H1 (cell line): ENCODE data around the gene COTL1.

Experiments used
- CEBPB ChIP-seq: IDR thresholded peaks from 2 replicates; pipeline ENCODE4 v1.6.1; 2012; ENCODE audit warnings: low read depth, low read length
- CREB1 ChIP-seq: IDR thresholded peaks from 2 replicates; pipeline ENCODE4 v1.6.1; 2012; ENCODE audit warnings: inconsistent platforms
- FOSL1 ChIP-seq: IDR thresholded peaks from 2 replicates; pipeline ENCODE4 v1.6.1; 2011; ENCODE audit warnings: mild to moderate bottlenecking, low read depth, low read length, moderate library complexity; ENCODE audit not compliant: insufficient read depth
- RAD21 ChIP-seq, 2 experiments: IDR thresholded peaks in 1 of 2; conservative IDR thresholded peaks in 1 of 2; 2 replicates each; pipeline ENCODE4 v1.6.1; 2011; ENCODE audit warnings: low read depth in 2 of 2, low read length in 2 of 2, improper control_type of control experiment in 1 of 2, inconsistent platforms in 1 of 2, mild to moderate bottlenecking in 1 of 2, moderate library complexity in 1 of 2
- SRF ChIP-seq: IDR thresholded peaks from 2 replicates; pipeline ENCODE4 v1.6.1; 2011; ENCODE audit warnings: mild to moderate bottlenecking, low read depth, low read length, moderate library complexity
- TF ChIP-seq, protein P1 (sequence below), 3 experiments: IDR thresholded peaks; 1 replicate in 2 of 3; 2 replicates in 1 of 3; pipeline versions ENCODE4 v1.5.1 to v1.6.1; 2011; ENCODE audit warnings: low read length in 3 of 3, mild to moderate bottlenecking in 3 of 3, inconsistent platforms in 2 of 3, low read depth in 1 of 3, moderate library complexity in 1 of 3; ENCODE audit not compliant: insufficient read depth in 1 of 3; ENCODE audit errors: control extremely low read depth in 1 of 3

DNA sequence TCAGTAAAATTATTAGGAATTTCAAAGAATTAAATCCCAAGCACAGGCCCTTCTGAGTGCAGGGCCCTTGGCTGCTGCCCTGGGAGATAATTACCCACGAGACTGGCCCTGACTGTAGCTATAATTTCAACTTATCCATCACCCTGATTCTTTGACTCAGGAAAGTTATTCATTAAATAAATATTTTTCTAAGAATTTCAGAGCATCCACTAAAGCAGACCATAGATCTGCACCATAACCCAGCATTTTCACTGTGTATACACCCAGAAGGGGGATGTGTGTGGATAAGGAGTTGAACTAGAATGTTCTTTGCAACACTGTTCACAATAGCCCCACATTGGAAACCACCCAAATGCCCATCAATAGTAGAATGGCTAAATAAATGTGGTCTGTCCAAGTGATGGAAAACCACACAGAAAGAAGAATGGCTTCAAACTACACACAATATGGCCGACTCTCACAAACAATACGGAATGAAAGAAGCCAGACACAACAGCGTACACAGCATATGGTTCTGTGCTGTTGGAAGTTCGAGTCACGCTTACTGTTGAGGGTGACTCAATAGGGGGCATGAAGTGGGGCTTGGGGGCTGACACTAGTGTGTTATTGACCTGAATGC, 79.5 kb downstream of the COTL1 start:
- TF ChIP-seq RAD21 (IDR thresholded peaks at IDR 0.05 in 1 of 2, conservative IDR thresholded peaks at IDR 0.05 in 1 of 2; ENCODE audit: low read depth in 2 of 2, low read length in 2 of 2) (no peak), CREB1 (no peak), FOSL1 (no peak), SRF (no peak), CEBPB (no peak)
- TF ChIP-seq, protein P1, sequence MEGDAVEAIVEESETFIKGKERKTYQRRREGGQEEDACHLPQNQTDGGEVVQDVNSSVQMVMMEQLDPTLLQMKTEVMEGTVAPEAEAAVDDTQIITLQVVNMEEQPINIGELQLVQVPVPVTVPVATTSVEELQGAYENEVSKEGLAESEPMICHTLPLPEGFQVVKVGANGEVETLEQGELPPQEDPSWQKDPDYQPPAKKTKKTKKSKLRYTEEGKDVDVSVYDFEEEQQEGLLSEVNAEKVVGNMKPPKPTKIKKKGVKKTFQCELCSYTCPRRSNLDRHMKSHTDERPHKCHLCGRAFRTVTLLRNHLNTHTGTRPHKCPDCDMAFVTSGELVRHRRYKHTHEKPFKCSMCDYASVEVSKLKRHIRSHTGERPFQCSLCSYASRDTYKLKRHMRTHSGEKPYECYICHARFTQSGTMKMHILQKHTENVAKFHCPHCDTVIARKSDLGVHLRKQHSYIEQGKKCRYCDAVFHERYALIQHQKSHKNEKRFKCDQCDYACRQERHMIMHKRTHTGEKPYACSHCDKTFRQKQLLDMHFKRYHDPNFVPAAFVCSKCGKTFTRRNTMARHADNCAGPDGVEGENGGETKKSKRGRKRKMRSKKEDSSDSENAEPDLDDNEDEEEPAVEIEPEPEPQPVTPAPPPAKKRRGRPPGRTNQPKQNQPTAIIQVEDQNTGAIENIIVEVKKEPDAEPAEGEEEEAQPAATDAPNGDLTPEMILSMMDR (IDR thresholded peaks at IDR 0.05; ENCODE audit: control extremely low read depth in 1 of 3, insufficient read depth in 1 of 3, low read depth in 1 of 3, low read length in 3 of 3): no peak
